ENCODE results near the gene EIF1AD.
A peak's percentile ranks its signal among the peaks of the same experiment; 100 is the strongest.
"Not testable (repeated sequence)": the region's sequence is repeated elsewhere in the genome, so short reads cannot be mapped to it uniquely, and the experiment has no call there.

The EIF1AD gene

GRCh38 chr11:65967329-65967934 is 34.5 kb downstream of the EIF1AD start:
- no peak for DNase-seq

GRCh38 chr11:65965986-65966762 is 35.8 kb downstream of the EIF1AD start:
- DNase-seq, result no peak

GRCh38 chr11:65964906-65965305 is 37.1 kb downstream of the EIF1AD start:
- DNase-seq, result no peak

- no peak for DNase-seq
Measured at GRCh38 chr11:65962141-65962564, 39.8 kb downstream of the EIF1AD start.

GRCh38 chr11:65961267-65962140 is 40.5 kb downstream of the EIF1AD start, which contains the start of gene SART1:
Gene SART1 (plus strand): TSS chr11:65961734. CDS start chr11:65961781, 47 bp downstream.
- DNase-seq, result peak; percentile 82

GRCh38 chr11:65960824-65961266 is 41.1 kb downstream of the EIF1AD start:
- no peak for DNase-seq

- DNase-seq, result no peak
Measured at GRCh38 chr11:65958774-65959420, 43.1 kb downstream of the EIF1AD start.

GRCh38 chr11:65958291-65958690 is 43.7 kb downstream of the EIF1AD start:
- no peak for DNase-seq

GRCh38 chr11:65954771-65955170 is 47.2 kb downstream of the EIF1AD start:
- no peak for DNase-seq

- no peak for DNase-seq
Measured at GRCh38 chr11:65953471-65953870, 48.5 kb downstream of the EIF1AD start.

GRCh38 chr11:65952052-65952521 is 49.9 kb downstream of the EIF1AD start:
- no peak for DNase-seq

- not testable (repeated sequence) for DNase-seq
Measured at GRCh38 chr11:65951641-65952040, 50.3 kb downstream of the EIF1AD start.

- not testable (repeated sequence) for DNase-seq
Measured at GRCh38 chr11:65950711-65951110, 51.2 kb downstream of the EIF1AD start.

GRCh38 chr11:65947603-65948125 is 54.3 kb downstream of the EIF1AD start:
- no peak for DNase-seq

- DNase-seq, result no peak
Measured at GRCh38 chr11:65947133-65947532, 54.8 kb downstream of the EIF1AD start.

GRCh38 chr11:65946655-65947054 is 55.3 kb downstream of the EIF1AD start:
- DNase-seq, result no peak

Measured in activated gamma-delta T cell (primary cell).